Type B pancreatic cell (in vitro differentiated cells): Measurements from ENCODE around the gene B3GALT5. TPM values are rescaled to one million over a fixed set of nuclear protein-coding genes. Genes with fewer than 3 reads are reported as not detected.

Experiments used
- DNase-seq: peaks from one replicate; pipeline ENCODE4 v3.0.0; 2021; ENCODE audit warnings: mixed read lengths; ENCODE audit not compliant: unreplicated experiment; ENCODE audit errors: extremely low spot score
- H3K27ac Mint-ChIP-seq: 2 replicates; pipeline ENCODE4 v1.8.0; 2021; ENCODE audit warnings: mild to moderate bottlenecking, mixed read lengths
- H3K27me3 Mint-ChIP-seq: 2 replicates; pipeline ENCODE4 v1.8.0; 2021; ENCODE audit warnings: mixed read lengths
- H3K36me3 Mint-ChIP-seq: 2 replicates; pipeline ENCODE4 v1.8.0; 2021; ENCODE audit warnings: mixed read lengths
- H3K4me1 Mint-ChIP-seq: one replicate; pipeline ENCODE4 v1.8.0; 2021; ENCODE audit warnings: mixed read lengths; ENCODE audit not compliant: unreplicated experiment
- H3K4me3 Mint-ChIP-seq: 2 replicates; pipeline ENCODE4 v1.8.0; 2021; ENCODE audit warnings: mild to moderate bottlenecking, mixed read lengths
- H3K9me3 Mint-ChIP-seq: 2 replicates; pipeline ENCODE4 v1.8.0; 2021; ENCODE audit warnings: mixed read lengths
- total RNA-seq: library from RNA; stranded (reverse); gene quantifications from 2 replicates; pipeline ENCODE4 v1.2.1, GENCODE V29; 2021; ENCODE audit warnings: low replicate concordance
- TF ChIP-seq, protein P1 (sequence below): fragments of 200-600 bp; sonication (generic); conservative IDR thresholded peaks from 2 replicates; pipeline ENCODE4 v1.5.0; 2021; ENCODE audit warnings: antibody characterized with exemption, mild to moderate bottlenecking

The B3GALT5 gene
- total RNA-seq, 1 donor from 2014 or later, result 14.2 TPM

DNA sequence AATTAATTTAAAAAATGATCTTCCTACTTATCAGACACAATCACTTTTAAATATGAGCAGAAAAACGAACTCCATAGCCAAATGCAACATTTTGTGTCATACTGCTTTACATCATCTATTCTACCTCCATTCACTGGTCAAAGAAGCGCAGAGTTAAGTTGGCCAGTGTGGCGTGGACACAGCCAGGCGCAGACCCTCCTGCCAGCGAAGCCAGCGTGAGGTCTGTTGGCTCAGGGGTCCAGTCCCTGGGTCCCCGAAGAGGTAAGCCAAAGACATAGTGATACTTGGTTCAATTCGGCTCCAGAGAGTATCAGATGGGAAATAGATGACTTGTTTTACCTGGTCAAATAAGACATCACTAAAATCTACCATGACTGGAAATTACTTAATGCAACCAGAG lies 59.2 kb downstream of the B3GALT5 start:
- Mint-ChIP-seq H3K36me3 (peaks cover 16% of the 10 kb centered on the region), H3K4me3 (no peak overlapping the region), H3K27ac (no peak overlapping the region), H3K27me3 (no peaks in the 10 kb centered on the region), H3K4me1 (peaks cover 55% of the 10 kb centered on the region), H3K9me3 (peaks cover 9% of the 10 kb centered on the region)
- DNase-seq, result no peak
- TF ChIP-seq, protein P1, sequence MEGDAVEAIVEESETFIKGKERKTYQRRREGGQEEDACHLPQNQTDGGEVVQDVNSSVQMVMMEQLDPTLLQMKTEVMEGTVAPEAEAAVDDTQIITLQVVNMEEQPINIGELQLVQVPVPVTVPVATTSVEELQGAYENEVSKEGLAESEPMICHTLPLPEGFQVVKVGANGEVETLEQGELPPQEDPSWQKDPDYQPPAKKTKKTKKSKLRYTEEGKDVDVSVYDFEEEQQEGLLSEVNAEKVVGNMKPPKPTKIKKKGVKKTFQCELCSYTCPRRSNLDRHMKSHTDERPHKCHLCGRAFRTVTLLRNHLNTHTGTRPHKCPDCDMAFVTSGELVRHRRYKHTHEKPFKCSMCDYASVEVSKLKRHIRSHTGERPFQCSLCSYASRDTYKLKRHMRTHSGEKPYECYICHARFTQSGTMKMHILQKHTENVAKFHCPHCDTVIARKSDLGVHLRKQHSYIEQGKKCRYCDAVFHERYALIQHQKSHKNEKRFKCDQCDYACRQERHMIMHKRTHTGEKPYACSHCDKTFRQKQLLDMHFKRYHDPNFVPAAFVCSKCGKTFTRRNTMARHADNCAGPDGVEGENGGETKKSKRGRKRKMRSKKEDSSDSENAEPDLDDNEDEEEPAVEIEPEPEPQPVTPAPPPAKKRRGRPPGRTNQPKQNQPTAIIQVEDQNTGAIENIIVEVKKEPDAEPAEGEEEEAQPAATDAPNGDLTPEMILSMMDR, result no peak

DNA sequence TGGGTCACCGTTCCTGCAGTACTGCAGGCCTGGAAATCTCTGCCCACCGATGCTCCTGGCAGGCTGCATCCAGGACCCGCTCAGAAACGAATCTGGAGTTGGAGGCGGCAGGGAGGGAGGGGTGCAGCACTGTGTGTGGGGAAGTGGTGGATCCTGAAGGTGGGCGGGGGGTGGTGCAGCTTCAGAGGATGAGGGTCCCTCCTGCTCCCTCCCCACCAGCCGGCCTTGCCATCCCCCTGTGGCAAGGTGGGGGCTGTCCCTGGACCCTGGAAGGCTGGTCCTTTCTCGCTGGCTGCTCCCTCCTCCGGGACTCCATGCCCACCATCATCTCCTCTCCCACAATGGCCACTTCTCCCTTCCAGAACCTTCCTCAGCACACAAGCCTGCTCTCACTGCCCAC lies 60.4 kb downstream of the B3GALT5 start:
- no peak for DNase-seq
- no peak overlapping the region for H3K4me3 Mint-ChIP-seq
- peak overlapping the region; percentile 94 for H3K27ac Mint-ChIP-seq
- no peaks in the 10 kb centered on the region for H3K27me3 Mint-ChIP-seq
- TF ChIP-seq, protein P1, result no peak
- peaks cover 9% of the 10 kb centered on the region for H3K9me3 Mint-ChIP-seq
- H3K4me1 Mint-ChIP-seq, result peaks cover 51% of the 10 kb centered on the region
- peaks cover 16% of the 10 kb centered on the region for H3K36me3 Mint-ChIP-seq

DNA sequence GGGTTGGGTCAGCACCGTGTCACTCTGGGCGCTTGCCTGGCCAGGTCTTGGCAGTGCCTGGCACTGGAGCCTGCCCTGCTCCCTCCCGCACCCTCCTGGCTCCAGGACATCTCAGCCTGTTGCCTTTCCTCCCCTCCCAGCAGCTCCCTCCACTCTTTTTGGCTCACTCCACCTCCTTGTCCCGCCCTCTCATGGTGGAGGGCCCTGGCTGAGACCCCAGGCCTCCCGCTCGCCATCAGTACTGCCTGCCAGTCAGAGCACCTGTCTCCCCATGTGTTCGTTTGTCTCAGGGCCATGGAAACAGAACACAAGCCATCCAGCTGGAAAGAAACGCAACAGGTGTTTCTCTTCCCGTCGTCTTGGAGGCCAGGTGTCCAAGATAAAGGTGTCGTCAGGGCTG lies 61.0 kb downstream of the B3GALT5 start:
- Mint-ChIP-seq H3K9me3 (peaks cover 9% of the 10 kb centered on the region), H3K27me3 (no peaks in the 10 kb centered on the region), H3K27ac (peak overlapping the region; percentile 94), H3K4me1 (peaks cover 51% of the 10 kb centered on the region), H3K4me3 (no peak overlapping the region), H3K36me3 (peaks cover 16% of the 10 kb centered on the region)
- no peak for DNase-seq
- TF ChIP-seq, protein P1, result no peak

DNA sequence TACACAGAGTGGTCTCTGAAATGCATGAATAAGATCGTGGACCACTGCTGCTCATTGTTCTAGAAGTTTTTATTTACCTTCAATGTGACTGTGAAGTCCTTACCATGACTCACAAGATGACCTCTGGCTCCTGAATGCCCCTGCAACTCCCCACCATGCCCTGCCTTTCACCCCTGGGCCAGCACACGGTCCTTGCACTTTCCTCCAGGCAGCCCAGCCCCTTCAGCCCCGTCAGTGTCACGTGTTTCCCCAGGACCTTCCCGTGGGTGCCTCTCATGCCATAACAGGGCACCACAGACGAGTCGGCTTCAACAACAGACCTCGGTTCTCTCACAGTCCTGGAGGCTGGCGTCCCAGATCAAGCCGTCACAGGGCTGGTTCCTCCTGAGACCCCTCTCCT lies 62.1 kb downstream of the B3GALT5 start:
- DNase-seq, result no peak
- peaks cover 8% of the 10 kb centered on the region for H3K9me3 Mint-ChIP-seq
- peak overlapping the region; percentile 94 for H3K27ac Mint-ChIP-seq
- H3K36me3 Mint-ChIP-seq, result peaks cover 15% of the 10 kb centered on the region
- peaks cover 50% of the 10 kb centered on the region for H3K4me1 Mint-ChIP-seq
- H3K4me3 Mint-ChIP-seq, result no peak overlapping the region
- TF ChIP-seq, protein P1, result no peak
- H3K27me3 Mint-ChIP-seq, result no peaks in the 10 kb centered on the region

DNA sequence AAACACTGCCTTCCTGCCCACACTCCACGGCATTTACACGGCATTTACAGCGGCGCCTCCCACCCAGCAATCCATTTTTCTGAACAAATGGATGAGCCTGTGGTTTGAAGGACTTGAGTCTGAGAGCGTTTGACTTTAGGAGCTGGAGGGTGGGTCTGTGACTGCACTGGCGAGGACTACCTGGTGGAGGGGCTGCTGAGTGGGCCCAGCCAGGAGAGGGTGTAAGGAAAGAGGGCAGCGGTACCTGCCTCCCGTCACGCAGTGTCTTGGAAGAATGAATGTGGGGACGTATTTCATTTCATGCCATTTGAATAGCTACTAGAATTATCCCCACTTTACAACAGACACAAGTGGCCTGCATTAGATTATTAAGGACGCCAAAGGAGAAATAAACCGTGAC lies 62.9 kb downstream of the B3GALT5 start:
- no peaks in the 10 kb centered on the region for H3K27me3 Mint-ChIP-seq
- peak overlapping the region; percentile 94 for H3K27ac Mint-ChIP-seq
- peaks cover 10% of the 10 kb centered on the region for H3K36me3 Mint-ChIP-seq
- peaks cover under 1% of the 10 kb centered on the region for H3K9me3 Mint-ChIP-seq
- DNase-seq, result no peak
- TF ChIP-seq, protein P1, result peak; percentile 9
- H3K4me3 Mint-ChIP-seq, result peak overlapping the region; percentile 66
- H3K4me1 Mint-ChIP-seq, result peaks cover 43% of the 10 kb centered on the region
